ENCODE data around the gene SLC25A11.

SLC25A11 gene

GRCh38 chr17:4891411-4892410, 48.1 kb downstream of the SLC25A11 start:
- TF ChIP-seq, protein P1, sequence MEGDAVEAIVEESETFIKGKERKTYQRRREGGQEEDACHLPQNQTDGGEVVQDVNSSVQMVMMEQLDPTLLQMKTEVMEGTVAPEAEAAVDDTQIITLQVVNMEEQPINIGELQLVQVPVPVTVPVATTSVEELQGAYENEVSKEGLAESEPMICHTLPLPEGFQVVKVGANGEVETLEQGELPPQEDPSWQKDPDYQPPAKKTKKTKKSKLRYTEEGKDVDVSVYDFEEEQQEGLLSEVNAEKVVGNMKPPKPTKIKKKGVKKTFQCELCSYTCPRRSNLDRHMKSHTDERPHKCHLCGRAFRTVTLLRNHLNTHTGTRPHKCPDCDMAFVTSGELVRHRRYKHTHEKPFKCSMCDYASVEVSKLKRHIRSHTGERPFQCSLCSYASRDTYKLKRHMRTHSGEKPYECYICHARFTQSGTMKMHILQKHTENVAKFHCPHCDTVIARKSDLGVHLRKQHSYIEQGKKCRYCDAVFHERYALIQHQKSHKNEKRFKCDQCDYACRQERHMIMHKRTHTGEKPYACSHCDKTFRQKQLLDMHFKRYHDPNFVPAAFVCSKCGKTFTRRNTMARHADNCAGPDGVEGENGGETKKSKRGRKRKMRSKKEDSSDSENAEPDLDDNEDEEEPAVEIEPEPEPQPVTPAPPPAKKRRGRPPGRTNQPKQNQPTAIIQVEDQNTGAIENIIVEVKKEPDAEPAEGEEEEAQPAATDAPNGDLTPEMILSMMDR (IDR thresholded peaks at IDR 0.05; ENCODE audit: borderline replicate concordance, insufficient read depth, low read depth, low read length), result no peak
- no peak overlapping the region for H3K4me3 ChIP-seq (ENCODE audit: low read depth, low read length)

- TF ChIP-seq, protein P1 (IDR thresholded peaks at IDR 0.05; ENCODE audit: borderline replicate concordance, insufficient read depth, low read depth, low read length), result no peak
- H3K4me3 ChIP-seq (ENCODE audit: low read depth, low read length), result no peak overlapping the region
Observed at GRCh38 chr17:4887581-4887980, 52.3 kb downstream of the SLC25A11 start.

All from GM12875 (cell line).